Activated B cell treated with CpG ODN at 0.5 μM for 24 hours (primary cell): ENCODE data around the gene ETS1. TPM values are rescaled to one million over a fixed set of nuclear protein-coding genes. Genes with fewer than 3 reads are reported as not detected.
A peak's percentile ranks its signal among the peaks of the same experiment; 100 is the strongest.

ENCODE experiments used
- ATAC-seq: fragments of 200-7000 bp; cut with Tn5 transposase; one replicate; pipeline ENCODE4 v1.10.0; 2021; ENCODE audit warnings: low read depth, mild to moderate bottlenecking, moderate library complexity
- CTCF ChIA-PET: fragments of 350-600 bp; sonication (Branson Sonifier 250); formaldehyde crosslinking; loops from one replicate; lab custom pipeline; 2021; ENCODE audit warnings: antibody characterized with exemption; lab: Charles Lee
- POLR2A ChIA-PET: fragments of 350-600 bp; sonication (Branson Sonifier 250); formaldehyde crosslinking; loops from one replicate; lab custom pipeline; 2021; ENCODE audit warnings: antibody characterized with exemption; lab: Charles Lee
- DNase-seq: peaks from one replicate; pipeline ENCODE4 v3.0.0; 2022
- H3K27ac Mint-ChIP-seq: one replicate; pipeline ENCODE4 v1.8.0; 2020; ENCODE audit warnings: mixed read lengths
- H3K27me3 Mint-ChIP-seq: one replicate; pipeline ENCODE4 v1.8.0; 2021; ENCODE audit warnings: mixed read lengths
- H3K36me3 Mint-ChIP-seq: one replicate; pipeline ENCODE4 v1.8.0; 2021; ENCODE audit warnings: low read depth, mixed read lengths
- H3K4me1 Mint-ChIP-seq: one replicate; pipeline ENCODE4 v1.8.0; 2021; ENCODE audit warnings: mixed read lengths
- H3K4me3 Mint-ChIP-seq: one replicate; pipeline ENCODE4 v1.8.0; 2020; ENCODE audit warnings: mild to moderate bottlenecking, mixed read lengths
- H3K9me3 Mint-ChIP-seq: one replicate; pipeline ENCODE4 v1.8.0; 2020; ENCODE audit warnings: mixed read lengths
- CTCF ChIP-seq: fragments of 200-600 bp; IDR thresholded peaks from one replicate; pipeline ENCODE4 v1.8.0; 2022; ENCODE audit warnings: antibody characterized with exemption, mild to moderate bottlenecking
- intact Hi-C: fragments of 100-400 bp; cut with micrococcal nuclease; formaldehyde crosslinking; loops from one replicate; pipeline ENCODE4 v1.15.1; 2024
- total RNA-seq: library from RNA; stranded (reverse); gene quantifications from 2 replicates; pipeline ENCODE4 v1.2.3, GENCODE V29; 2022

The ETS1 gene
- total RNA-seq, 1 donor from 2014 or later = 301 TPM

GRCh38 chr11:128598096-128598495 lies 10.7 kb upstream of the ETS1 start:
- Mint-ChIP-seq H3K4me1 (peaks cover 59% of the 10 kb centered on the region), H3K4me3 (no peak overlapping the region), H3K27me3 (no peaks in the 10 kb centered on the region), H3K27ac (peak overlapping the region; percentile 46), H3K9me3 (no peaks in the 10 kb centered on the region), H3K36me3 (no peaks in the 10 kb centered on the region)
- ATAC-seq (no peak), DNase-seq (no peak)
- CTCF ChIA-PET = interaction anchor here (0.9 kb wide), 1 partner anchor 27 kb away, joined by 3 read pairs; no protein-coding TSS in a partner anchor
- intact Hi-C loops = loop anchor here (5.0 kb wide), 1 partner anchor 36 kb away; no protein-coding TSS in a partner anchor
- no peak for TF ChIP-seq CTCF
- POLR2A ChIA-PET = interaction anchor here (0.8 to 5.2 kb wide), 8 partner anchors 11 to 44 kb away, joined by 3 to 48 read pairs (median 8); no protein-coding TSS in a partner anchor

DNA sequence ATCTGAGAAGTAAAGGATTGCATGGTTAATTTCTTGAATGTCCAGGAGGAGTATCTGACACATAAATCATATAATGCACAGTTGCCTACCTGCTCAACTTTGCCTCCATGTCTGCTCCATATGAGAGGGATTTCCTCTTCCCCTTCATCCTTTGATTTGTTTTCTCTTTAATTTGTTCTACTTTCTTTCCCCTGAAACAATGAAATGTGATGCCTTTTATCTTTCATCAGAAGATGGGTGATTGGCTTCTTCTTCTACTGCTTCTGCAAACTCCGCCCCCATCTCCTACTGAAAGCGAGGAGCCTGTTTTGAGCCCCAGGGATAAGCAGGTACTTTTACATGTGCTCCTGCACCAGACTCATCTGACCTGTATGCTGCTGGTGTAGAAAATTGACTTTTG lies 9.9 kb upstream of the ETS1 start:
- Mint-ChIP-seq H3K27ac (peak overlapping the region; percentile 55), H3K36me3 (no peaks in the 10 kb centered on the region), H3K4me3 (no peak overlapping the region), H3K9me3 (no peaks in the 10 kb centered on the region), H3K4me1 (peaks cover 54% of the 10 kb centered on the region), H3K27me3 (no peaks in the 10 kb centered on the region)
- ChIA-PET CTCF (no interaction called here), POLR2A (interaction anchor here (1.2 to 5.2 kb wide), 3 partner anchors 12 to 74 kb away, joined by 3 to 48 read pairs (median 7); no protein-coding TSS in a partner anchor)
- DNase-seq (no peak), ATAC-seq (no peak)
- intact Hi-C loops = loop anchor here (2.0 to 5.0 kb wide), 2 partner anchors 22 to 35 kb away; no protein-coding TSS in a partner anchor
- no peak for TF ChIP-seq CTCF

DNA sequence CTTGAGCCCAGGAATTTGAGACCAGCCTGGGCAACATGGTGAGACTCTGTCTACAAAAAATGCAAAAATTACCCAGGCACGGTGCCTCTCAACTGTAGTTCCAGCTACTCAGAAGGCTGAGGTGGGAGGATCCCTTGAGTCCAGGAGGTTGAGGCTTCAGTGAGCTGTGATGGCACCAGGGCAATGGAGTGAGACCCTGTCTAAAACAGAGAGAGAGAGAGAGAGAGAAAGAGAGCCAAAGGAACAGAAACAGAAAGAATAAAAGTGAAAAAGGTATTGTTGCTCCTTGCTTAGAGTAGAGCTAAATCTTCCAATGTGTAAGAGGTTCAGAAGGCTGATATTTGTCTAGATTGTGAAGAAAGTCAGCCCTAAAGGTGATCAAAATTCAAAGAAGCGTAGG lies 8.9 kb upstream of the ETS1 start:
- intact Hi-C loops = loop anchor here (2.0 to 5.0 kb wide), 2 partner anchors 21 to 34 kb away; no protein-coding TSS in a partner anchor
- no peak for TF ChIP-seq CTCF
- H3K9me3 Mint-ChIP-seq = no peaks in the 10 kb centered on the region
- no peaks in the 10 kb centered on the region for H3K27me3 Mint-ChIP-seq
- H3K4me1 Mint-ChIP-seq = peaks cover 52% of the 10 kb centered on the region
- peak overlapping the region; percentile 16 for H3K4me3 Mint-ChIP-seq
- H3K36me3 Mint-ChIP-seq = no peaks in the 10 kb centered on the region
- ATAC-seq (peak; percentile 87), DNase-seq (no peak)
- H3K27ac Mint-ChIP-seq = peak overlapping the region; percentile 64
- POLR2A ChIA-PET = interaction anchor here (0.8 to 5.2 kb wide), 5 partner anchors 13 to 98 kb away, joined by 3 to 48 read pairs (median 7); no protein-coding TSS in a partner anchor
- CTCF ChIA-PET = interaction anchor here (0.6 to 1.3 kb wide), 4 partner anchors 11 to 306 kb away, joined by 3 read pairs; no protein-coding TSS in a partner anchor

- Mint-ChIP-seq H3K9me3 (no peaks in the 10 kb centered on the region), H3K27ac (peak overlapping the region; percentile 64), H3K4me3 (no peak overlapping the region), H3K27me3 (no peaks in the 10 kb centered on the region), H3K36me3 (no peaks in the 10 kb centered on the region), H3K4me1 (peaks cover 52% of the 10 kb centered on the region)
- CTCF ChIA-PET = interaction anchor here (0.6 to 1.3 kb wide), 4 partner anchors 11 to 306 kb away, joined by 3 read pairs; no protein-coding TSS in a partner anchor
- TF ChIP-seq CTCF = no peak
- intact Hi-C loops = loop anchor here (2.0 to 5.0 kb wide), 3 partner anchors 15 to 33 kb away; no protein-coding TSS in a partner anchor
- DNase-seq (no peak), ATAC-seq (no peak)
- POLR2A ChIA-PET = interaction anchor here (0.7 to 5.2 kb wide), 7 partner anchors 14 to 98 kb away, joined by 3 to 48 read pairs (median 3); no protein-coding TSS in a partner anchor
Measured at GRCh38 chr11:128595775-128596174, 8.4 kb upstream of the ETS1 start.

DNA sequence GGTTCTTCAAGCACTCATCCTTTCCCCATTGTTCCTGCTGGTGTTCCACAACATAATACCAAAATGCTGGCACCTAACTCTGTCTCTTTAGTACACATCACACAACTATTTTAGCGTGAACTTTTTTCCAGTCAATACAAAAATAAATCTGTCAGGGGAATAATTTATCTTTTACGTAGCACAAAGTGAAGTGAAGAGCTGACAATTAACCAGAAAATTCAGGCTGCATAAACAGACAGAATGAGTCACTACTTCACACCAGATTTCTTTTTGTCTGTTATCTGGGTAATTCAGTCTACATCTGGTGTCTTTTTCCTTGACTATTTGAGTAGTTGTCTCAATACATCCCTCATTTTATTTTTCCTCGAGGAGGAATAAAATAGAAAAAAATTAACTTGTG lies 7.9 kb upstream of the ETS1 start:
- POLR2A ChIA-PET = interaction anchor here (0.7 to 5.2 kb wide), 6 partner anchors 14 to 74 kb away, joined by 3 to 48 read pairs (median 3); no protein-coding TSS in a partner anchor
- Mint-ChIP-seq H3K9me3 (no peaks in the 10 kb centered on the region), H3K36me3 (no peaks in the 10 kb centered on the region), H3K4me1 (peaks cover 52% of the 10 kb centered on the region), H3K27me3 (no peaks in the 10 kb centered on the region), H3K4me3 (no peak overlapping the region), H3K27ac (peak overlapping the region; percentile 75)
- ATAC-seq = no peak
- CTCF ChIA-PET = interaction anchor here (1.0 to 1.3 kb wide), 2 partner anchors 43 to 305 kb away, joined by 3 read pairs; no protein-coding TSS in a partner anchor
- intact Hi-C loops = loop anchor here (2.0 to 5.0 kb wide), 2 partner anchors 14 to 33 kb away; no protein-coding TSS in a partner anchor
- DNase-seq = no peak
- no peak for TF ChIP-seq CTCF
